Gastroesophageal sphincter (tissue), 4 donors: ENCODE results near the gene PGP. TPM values are rescaled to one million over a fixed set of nuclear protein-coding genes. Genes with fewer than 3 reads are reported as not detected.
A peak's percentile ranks its signal among the peaks of the same experiment; 100 is the strongest.

Experiments
- ATAC-seq: fragments of 150-250 bp; one replicate; pipeline ENCODE4 v1.9.1; 2016; ENCODE audit warnings: mild to moderate bottlenecking, moderate library complexity
- H3K27ac ChIP-seq, 4 donors: fragments of 200-600 bp; sonication (generic) in 3 of 4; 1 replicate in 3 of 4; 2 replicates in 1 of 4; pipeline ENCODE4 v1.5.1; 2016 to 2019
- H3K27me3 ChIP-seq: fragments of 200-600 bp; sonication (generic); one replicate; pipeline ENCODE4 v1.5.1; 2019
- H3K36me3 ChIP-seq, 2 donors: fragments of 200-600 bp; sonication (generic); one replicate each; pipeline ENCODE4 v1.5.1; 2019; ENCODE audit warnings: control low read depth in 1 of 2
- H3K4me1 ChIP-seq, 3 donors: fragments of 200-600 bp; sonication (generic); 1 replicate in 2 of 3; 2 replicates in 1 of 3; pipeline ENCODE4 v1.5.1; 2016 to 2019; ENCODE audit warnings: control low read depth in 2 of 3
- H3K4me3 ChIP-seq, 2 donors: fragments of 200-600 bp; sonication (generic); one replicate each; pipeline ENCODE4 v1.5.1; 2019; ENCODE audit warnings: mild to moderate bottlenecking in 1 of 2, moderate library complexity in 1 of 2
- H3K9me3 ChIP-seq, 3 donors: fragments of 200-600 bp; sonication (generic); one replicate each; pipeline ENCODE4 v1.5.1; 2017 to 2019; ENCODE audit warnings: control low read depth in 2 of 3
- CTCF ChIP-seq, 4 experiments: fragments of 200-600 bp in 2 of 4; fragments of 450-650 bp in 2 of 4; sonication (generic) in 1 of 4; IDR thresholded peaks; one replicate each; pipeline ENCODE4 v1.5.1; 2017 to 2019; ENCODE audit warnings: antibody characterized with exemption in 4 of 4, mild to moderate bottlenecking in 2 of 4, moderate library complexity in 2 of 4
- EP300 ChIP-seq: sonication (generic); formaldehyde crosslinking; IDR thresholded peaks from one replicate; pipeline ENCODE4 v1.6.1; 2017; ENCODE audit warnings: antibody characterized with exemption, mild to moderate bottlenecking
- POLR2A ChIP-seq, 2 donors: fragments of 450-650 bp; IDR thresholded peaks; one replicate each; pipeline ENCODE4 v1.6.1; 2017; ENCODE audit warnings: antibody characterized with exemption in 2 of 2, mild to moderate bottlenecking in 2 of 2, moderate library complexity in 1 of 2
- POLR2AphosphoS5 ChIP-seq: sonication (generic); formaldehyde crosslinking; IDR thresholded peaks from one replicate; pipeline ENCODE4 v1.6.1; 2017; ENCODE audit warnings: antibody characterized with exemption
- WGBS, 2 donors: methylation state at CpG; one replicate each; pipeline ENCODE4 v1.1.5; 2018; ENCODE audit warnings: low coverage in 1 of 2; 5-methylcytosine and 5-hydroxymethylcytosine counted together
- total RNA-seq, 4 donors: library from RNA; depleted of rRNA; stranded (reverse); fragments of >200 nt; gene quantifications; one replicate each; pipeline ENCODE4 v1.1.0, GENCODE V29; 2016

The PGP gene
- total RNA-seq, 4 donors from 2014 or later: 7.6 to 17.3 (median 12.5) TPM

- WGBS, 2 donors: 0% methylated on average over 4 to 8 of the region's 82 CpGs
- peak within 1 kb of the TSS; percentile 83 to 93 (median 89) for H3K27ac ChIP-seq
- H3K9me3 ChIP-seq: no peaks in the 10 kb centered on the region
- H3K27me3 ChIP-seq: no peaks in the 10 kb centered on the region
- TF ChIP-seq CTCF (IDR thresholded peaks at IDR 0.05) (peak in 2 of 4 experiments; percentile 15 to 50), POLR2A (IDR thresholded peaks at IDR 0.05) (peak; percentile 96 to 97), EP300 (no peak), POLR2AphosphoS5 (peak; percentile 97)
- peaks cover 0 to 21% of the 10 kb centered on the region in 2 donors for H3K36me3 ChIP-seq
- H3K4me3 ChIP-seq: peak within 1 kb of the TSS; percentile 95 to 97
- peak; percentile 100 for ATAC-seq
- H3K4me1 ChIP-seq: peaks cover 0 to 40% (median 23%) of the 10 kb centered on the region in 3 donors
Measured at GRCh38 chr16:2223221-2223941, 8.7 kb upstream of the PGP start, which contains the start of gene E4F1. Gene E4F1 (plus strand): TSS chr16:2223591. CDS start chr16:2223614, 23 bp downstream.

GRCh38 chr16:2216330-2216729 is 1.7 kb upstream of the PGP start:
- no peak for TF ChIP-seq EP300
- TF ChIP-seq POLR2A (IDR thresholded peaks at IDR 0.05): no peak
- TF ChIP-seq POLR2AphosphoS5: no peak
- TF ChIP-seq CTCF (IDR thresholded peaks at IDR 0.05): no peak
- H3K4me1 ChIP-seq: peaks cover 6 to 35% (median 14%) of the 10 kb centered on the region in 3 donors
- H3K36me3 ChIP-seq: peaks cover 0 to 9% of the 10 kb centered on the region in 2 donors
- WGBS, 2 donors: 90 to 100% methylated on average over 4 of the region's 4 CpGs
- H3K9me3 ChIP-seq: no peaks in the 10 kb centered on the region
- H3K4me3 ChIP-seq: no peak overlapping the region
- H3K27me3 ChIP-seq: no peaks in the 10 kb centered on the region
- no peak overlapping the region for H3K27ac ChIP-seq
- no peak for ATAC-seq

- Histone ChIP-seq H3K27me3 (no peaks in the 10 kb centered on the region), H3K27ac (peak overlapping the region; percentile 56 to 94 (median 90)), H3K4me1 (peaks cover 6 to 35% (median 14%) of the 10 kb centered on the region in 3 donors), H3K36me3 (peaks cover 0 to 19% of the 10 kb centered on the region in 2 donors), H3K9me3 (no peaks in the 10 kb centered on the region), H3K4me3 (peak overlapping the region; percentile 55 to 81)
- no peak for ATAC-seq
- TF ChIP-seq POLR2AphosphoS5 (no peak), POLR2A (IDR thresholded peaks at IDR 0.05) (peak; percentile 30 to 50)
- WGBS, 2 donors: 0% methylated on average over 6 of the region's 98 CpGs; no CpG with 5 or more reads in 1 of the 2 donors
Measured at GRCh38 chr16:2213817-2214718, 572 bp downstream of the PGP start.

GRCh38 chr16:2212362-2213324 is 2.0 kb downstream of the PGP start:
- WGBS, 2 donors: 45 to 82% methylated on average over 2 of the region's 19 CpGs
- peaks cover 6 to 35% (median 14%) of the 10 kb centered on the region in 3 donors for H3K4me1 ChIP-seq
- H3K4me3 ChIP-seq: no peak overlapping the region
- H3K27ac ChIP-seq: no peak overlapping the region
- H3K27me3 ChIP-seq: no peaks in the 10 kb centered on the region
- TF ChIP-seq EP300 (no peak), POLR2A (IDR thresholded peaks at IDR 0.05) (no peak), CTCF (IDR thresholded peaks at IDR 0.05) (no peak), POLR2AphosphoS5 (no peak)
- no peak for ATAC-seq
- H3K9me3 ChIP-seq: no peaks in the 10 kb centered on the region
- H3K36me3 ChIP-seq: peaks cover 0 to 33% of the 10 kb centered on the region in 2 donors
